ENCODE measurements around the gene TNFRSF1A. TPM values are rescaled to one million over a fixed set of nuclear protein-coding genes. Genes with fewer than 3 reads are reported as not detected.
A peak's percentile ranks its signal among the peaks of the same experiment; 100 is the strongest.

Gene TNFRSF1A
- total RNA-seq, 2 donors from 2014 or later: 49.3 to 62.6 TPM

DNA sequence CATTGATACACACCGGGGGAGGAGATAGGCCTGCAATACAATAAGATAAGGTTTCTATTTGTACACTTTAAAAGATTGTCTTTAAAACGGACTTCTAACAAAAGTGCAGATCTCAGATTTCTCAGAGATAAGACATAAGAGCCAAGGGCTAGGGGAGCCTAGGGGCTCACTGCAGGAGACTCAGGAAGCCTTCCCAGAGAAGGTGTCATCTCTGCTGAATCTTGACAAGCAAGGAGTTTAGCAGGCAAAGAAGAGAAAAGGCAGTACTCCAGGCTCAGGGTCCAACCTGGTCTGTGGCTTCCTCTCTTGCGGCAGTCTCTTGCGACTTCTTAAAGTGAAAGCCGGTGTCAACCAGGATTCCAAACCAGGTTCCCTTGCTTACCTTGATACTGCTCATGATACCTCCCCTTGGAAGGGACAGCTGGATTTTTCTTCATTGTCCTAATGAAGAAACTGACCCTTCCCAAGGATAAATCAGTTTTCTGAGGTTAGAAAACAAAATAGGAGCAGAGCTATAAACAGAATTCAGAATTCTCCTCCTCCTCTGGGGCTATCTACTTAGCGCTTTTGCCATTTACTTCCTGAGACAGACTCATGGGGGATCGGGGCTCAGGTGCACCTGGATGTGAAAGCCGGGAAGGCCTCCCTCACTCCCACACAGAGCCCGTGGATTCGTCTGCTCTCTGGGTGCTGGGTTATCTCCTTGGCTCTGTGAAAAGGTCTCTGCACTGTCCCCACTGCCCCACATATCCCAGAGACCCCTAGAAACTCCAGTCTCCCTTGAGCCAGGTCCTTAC is 35.2 kb upstream of the TNFRSF1A start:
- Mint-ChIP-seq H3K9me3 (no peaks in the 10 kb centered on the region), H3K36me3 (no peaks in the 10 kb centered on the region), H3K27ac (peak overlapping the region in 1 of 2 donors; percentile 44)
- DNase-seq (ENCODE audit: low spot score in 2 of 2) (no peak), ATAC-seq (peak in 1 of 2 donors; percentile 13)

DNA sequence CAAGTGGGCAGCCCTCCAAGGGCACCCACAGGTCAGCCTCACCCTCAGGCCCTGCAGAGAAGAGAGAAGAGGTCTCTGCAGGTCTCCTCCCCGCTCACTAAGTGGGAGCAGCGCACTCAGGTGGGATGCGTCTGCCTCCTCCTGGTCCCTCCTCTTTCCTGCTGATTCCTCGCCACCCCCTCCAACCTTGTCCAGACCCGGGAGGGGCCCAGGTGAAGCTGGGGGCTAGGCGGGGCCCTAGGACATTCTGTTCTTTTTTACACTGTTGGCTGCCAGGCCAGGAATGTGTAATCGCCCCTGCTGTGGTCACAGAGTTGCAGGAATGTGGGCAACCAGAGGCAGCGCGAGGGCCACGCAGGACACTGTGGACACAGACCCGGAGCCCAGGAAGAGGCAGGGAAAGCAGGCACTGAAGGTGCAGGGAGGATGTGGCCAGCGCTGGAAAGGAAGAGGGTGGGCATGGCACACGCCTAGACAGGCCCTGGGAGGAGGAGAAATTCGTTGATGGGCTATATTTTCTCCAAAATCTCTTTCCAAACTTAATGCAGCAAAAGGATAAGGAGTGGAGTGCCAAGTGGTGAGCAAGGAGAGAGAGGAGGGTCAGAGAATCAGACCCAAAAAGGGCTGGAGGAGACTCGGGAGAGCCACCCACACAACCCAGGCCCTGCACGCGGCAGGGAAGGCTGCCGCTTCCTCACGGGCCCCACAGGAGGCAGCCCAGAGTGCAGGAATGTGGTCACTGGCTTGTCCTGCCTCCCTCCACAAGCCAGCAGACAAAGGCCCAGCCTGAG is 34.4 kb upstream of the TNFRSF1A start:
- DNase-seq (ENCODE audit: low spot score in 2 of 2) (no peak), ATAC-seq (peak in 1 of 2 donors; percentile 58)
- H3K27ac Mint-ChIP-seq: peak overlapping the region; percentile 44 to 72
- H3K36me3 Mint-ChIP-seq: no peaks in the 10 kb centered on the region
- H3K9me3 Mint-ChIP-seq: no peaks in the 10 kb centered on the region

- Mint-ChIP-seq H3K27ac (peak within 1 kb of the TSS; percentile 44 to 89), H3K36me3 (no peaks in the 10 kb centered on the region), H3K9me3 (no peaks in the 10 kb centered on the region)
- DNase-seq (ENCODE audit: low spot score in 2 of 2) (no peak), ATAC-seq (no peak)
Observed at GRCh38 chr12:6375269-6376078, 33.6 kb upstream of the TNFRSF1A start, which contains the start of gene SCNN1A. TSS of gene SCNN1A (minus strand) at chr12:6375563. CDS start at chr12:6374783, 780 bp downstream.

- H3K9me3 Mint-ChIP-seq: no peaks in the 10 kb centered on the region
- DNase-seq (ENCODE audit: low spot score in 2 of 2): no peak
- no peak for ATAC-seq
- H3K27ac Mint-ChIP-seq: peak overlapping the region in 1 of 2 donors; percentile 44
- no peaks in the 10 kb centered on the region for H3K36me3 Mint-ChIP-seq
Observed at GRCh38 chr12:6374786-6375160, 32.9 kb upstream of the TNFRSF1A start.

DNA sequence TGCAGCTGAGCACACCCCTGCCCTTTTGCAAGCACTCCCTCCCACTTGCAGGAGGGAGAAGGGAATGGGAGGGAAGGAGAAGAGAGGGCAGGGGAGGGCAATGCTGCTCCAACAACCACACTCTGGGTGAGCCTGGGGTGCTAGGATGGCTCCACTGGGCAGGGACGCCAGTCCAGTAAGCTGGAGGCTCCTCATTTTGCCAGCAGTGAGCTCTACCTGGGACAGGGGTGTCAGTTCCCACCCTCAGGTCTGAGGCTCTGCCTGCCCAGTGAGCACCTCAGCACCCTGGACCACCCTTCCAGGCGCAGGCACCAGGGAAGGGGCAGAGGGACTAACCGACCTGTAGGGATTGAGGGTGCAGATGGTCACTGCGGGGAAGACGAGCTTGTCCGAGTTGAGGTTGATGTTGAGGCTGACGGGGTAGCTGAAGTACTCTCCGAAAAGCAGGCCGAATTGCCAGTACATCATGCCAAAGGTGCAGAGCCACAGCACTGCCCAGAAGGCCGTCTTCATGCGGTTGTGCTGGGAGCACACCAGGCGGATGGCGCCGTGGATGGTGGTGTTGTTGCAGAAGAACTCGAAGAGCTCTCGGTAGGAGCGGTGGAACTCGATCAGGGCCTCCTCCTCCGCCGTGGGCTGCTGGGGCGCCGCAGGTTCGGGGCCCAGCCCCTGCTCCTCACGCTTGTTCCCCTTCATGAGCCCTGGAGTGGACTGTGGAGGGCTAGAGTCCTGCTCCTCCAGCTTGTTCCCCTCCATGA is 32.3 kb upstream of the TNFRSF1A start:
- no peak for ATAC-seq
- no peaks in the 10 kb centered on the region for H3K36me3 Mint-ChIP-seq
- peak overlapping the region in 1 of 2 donors; percentile 13 for H3K27ac Mint-ChIP-seq
- no peaks in the 10 kb centered on the region for H3K9me3 Mint-ChIP-seq
- DNase-seq (ENCODE audit: low spot score in 2 of 2): no peak

DNA sequence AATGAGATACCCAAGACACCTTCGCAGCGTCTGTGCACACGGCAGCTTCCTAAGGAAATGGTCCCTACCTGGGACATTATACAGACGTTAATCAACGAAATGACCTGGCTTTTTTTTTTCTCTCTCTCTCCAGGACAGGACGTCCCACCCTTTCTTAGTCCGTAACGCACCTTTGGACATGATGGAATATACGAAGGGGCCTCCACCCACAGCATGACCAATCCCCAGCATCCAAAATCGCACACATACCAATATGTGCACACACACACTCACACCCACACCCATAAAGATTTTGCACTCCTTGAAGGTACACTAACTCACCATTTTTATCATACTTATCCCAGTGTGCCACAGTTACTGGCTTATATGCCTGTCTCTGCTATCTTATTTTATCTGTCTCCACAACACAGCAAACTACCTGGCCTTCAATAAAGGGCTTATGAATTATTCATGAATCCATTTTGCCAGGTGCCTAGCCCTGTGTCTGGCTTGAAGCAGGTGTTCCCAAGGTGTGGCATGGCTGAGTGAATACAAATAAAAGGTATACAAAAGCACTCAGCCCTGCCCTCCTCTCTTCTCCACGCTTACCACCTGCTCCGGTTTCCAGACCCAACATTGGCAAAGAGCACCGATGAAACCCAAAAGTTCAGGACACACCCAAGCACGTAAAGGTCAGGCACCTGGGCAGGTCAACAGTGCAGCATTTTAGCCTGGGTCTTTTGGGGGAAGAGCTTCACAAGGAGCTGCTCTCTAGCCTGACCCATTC is 31.3 kb upstream of the TNFRSF1A start:
- ATAC-seq: no peak
- Mint-ChIP-seq H3K36me3 (no peaks in the 10 kb centered on the region), H3K27ac (peak overlapping the region; percentile 77 to 94), H3K9me3 (no peaks in the 10 kb centered on the region)
- DNase-seq (ENCODE audit: low spot score in 2 of 2): no peak

- no peaks in the 10 kb centered on the region for H3K36me3 Mint-ChIP-seq
- DNase-seq (ENCODE audit: low spot score in 2 of 2): peak in 1 of 2 donors; percentile 42
- peak overlapping the region; percentile 77 to 94 for H3K27ac Mint-ChIP-seq
- ATAC-seq: peak; percentile 63 to 94
- no peaks in the 10 kb centered on the region for H3K9me3 Mint-ChIP-seq
Observed at GRCh38 chr12:6372403-6373003, 30.6 kb upstream of the TNFRSF1A start.

DNA sequence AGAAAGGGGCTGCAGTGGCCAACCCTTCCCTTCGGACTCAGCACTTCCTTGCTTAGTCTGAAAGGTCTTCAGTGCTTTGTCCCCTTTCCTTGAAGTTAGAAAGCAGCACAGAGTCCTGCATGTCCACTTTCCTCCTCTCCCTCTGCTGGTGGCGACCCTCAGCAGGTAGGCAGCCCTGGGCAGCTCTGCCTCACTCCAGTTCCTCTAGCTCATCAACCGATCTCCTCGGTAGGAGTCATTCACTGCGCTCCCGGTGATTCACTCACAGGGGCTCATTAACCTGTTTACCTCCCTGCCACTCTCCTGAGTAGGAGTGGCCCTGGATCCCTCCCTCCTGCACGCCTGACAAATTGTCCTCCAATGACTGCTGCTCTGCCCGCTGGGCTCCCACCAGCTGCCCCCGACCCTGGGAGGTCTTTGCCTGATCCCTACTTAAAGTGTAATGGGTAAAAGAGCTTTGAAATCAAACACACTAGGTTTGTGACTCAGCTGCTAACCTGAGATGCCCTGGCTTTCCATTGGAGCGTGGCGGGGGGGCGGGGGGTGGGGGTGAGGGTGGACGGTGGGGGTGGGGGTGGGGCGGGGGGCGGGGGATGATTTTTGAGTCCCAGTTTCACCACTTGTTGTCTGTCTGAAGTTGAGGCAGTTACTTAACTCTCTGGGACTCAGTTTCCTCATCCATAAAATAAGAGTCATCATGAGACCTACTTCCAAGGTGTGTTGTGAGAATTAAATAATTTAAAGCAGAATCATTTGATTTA is 29.3 kb upstream of the TNFRSF1A start:
- DNase-seq (ENCODE audit: low spot score in 2 of 2) (no peak), ATAC-seq (peak in 1 of 2 donors; percentile 15)
- Mint-ChIP-seq H3K9me3 (no peaks in the 10 kb centered on the region), H3K27ac (peak overlapping the region; percentile 7 to 22), H3K36me3 (no peaks in the 10 kb centered on the region)

- DNase-seq (ENCODE audit: low spot score in 2 of 2) (no peak), ATAC-seq (no peak)
- Mint-ChIP-seq H3K9me3 (no peaks in the 10 kb centered on the region), H3K27ac (peak overlapping the region; percentile 7 to 52), H3K36me3 (no peaks in the 10 kb centered on the region)
Observed at GRCh38 chr12:6370576-6370935, 28.7 kb upstream of the TNFRSF1A start.

DNA sequence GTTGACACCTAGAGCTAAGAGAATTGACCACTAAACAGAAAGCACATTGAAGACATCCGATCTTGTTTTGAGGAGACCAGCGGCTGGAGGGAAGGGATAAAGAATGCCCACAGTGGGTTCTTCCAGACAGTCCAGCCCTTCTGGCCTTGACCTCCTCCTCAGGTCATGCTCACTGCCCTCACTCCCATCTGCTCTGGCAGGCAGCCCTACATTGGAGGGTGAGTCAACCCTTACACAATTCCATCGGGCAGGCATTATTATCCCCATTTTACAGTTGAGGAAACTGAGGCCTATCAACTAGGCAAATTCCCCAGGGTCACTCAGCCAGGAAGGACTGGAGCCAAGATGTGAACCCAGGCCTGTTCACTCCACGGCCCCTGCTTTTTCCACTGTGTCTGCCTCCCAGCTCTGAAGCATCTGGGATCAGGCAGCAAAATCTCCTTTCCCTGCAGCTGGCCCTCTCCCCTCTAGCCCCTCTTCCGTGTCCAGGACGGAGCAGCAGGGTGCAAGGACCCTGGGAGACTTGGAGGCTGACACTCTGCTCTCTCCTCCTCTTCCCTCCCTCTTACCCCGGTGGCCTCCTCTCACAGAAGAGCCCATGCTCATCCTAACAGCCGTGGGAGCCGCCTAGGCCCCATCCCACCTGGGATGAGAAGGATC is 28.2 kb upstream of the TNFRSF1A start:
- Mint-ChIP-seq H3K27ac (peak overlapping the region; percentile 30 to 51), H3K36me3 (no peaks in the 10 kb centered on the region), H3K9me3 (no peaks in the 10 kb centered on the region)
- ATAC-seq: no peak
- no peak for DNase-seq (ENCODE audit: low spot score in 2 of 2)

DNA sequence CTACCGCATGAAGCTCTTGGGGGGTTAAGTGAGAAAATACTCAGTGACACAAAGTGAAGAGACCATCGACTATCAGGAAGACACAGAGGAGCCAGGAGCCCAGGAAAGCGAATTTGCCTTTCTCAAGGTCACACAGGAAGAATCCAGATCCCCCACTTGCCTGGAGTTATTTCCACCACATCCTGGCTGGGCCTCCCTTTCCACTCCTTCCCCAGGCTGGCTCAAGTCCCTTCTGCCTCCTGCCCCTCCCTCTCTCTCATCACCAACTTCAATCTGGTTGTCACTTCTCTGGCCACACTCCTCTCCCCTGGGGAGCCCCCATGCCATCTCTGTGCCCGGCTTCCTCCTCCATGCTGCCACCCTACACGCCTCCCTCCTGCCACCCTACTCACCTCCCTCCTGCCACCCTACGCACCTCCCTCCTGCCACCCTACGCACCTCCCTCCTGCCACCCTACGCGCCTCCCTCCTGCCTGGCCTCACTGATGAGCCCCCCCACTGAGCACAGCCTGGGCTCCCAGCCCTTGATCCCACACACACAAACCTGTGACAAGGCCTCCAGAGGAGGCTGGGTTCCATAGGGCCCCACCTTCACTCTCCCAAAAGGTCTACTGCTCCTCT is 27.1 kb upstream of the TNFRSF1A start:
- Mint-ChIP-seq H3K9me3 (no peaks in the 10 kb centered on the region), H3K36me3 (no peaks in the 10 kb centered on the region), H3K27ac (peak overlapping the region in 1 of 2 donors; percentile 30)
- ATAC-seq (no peak), DNase-seq (ENCODE audit: low spot score in 2 of 2) (no peak)

DNA sequence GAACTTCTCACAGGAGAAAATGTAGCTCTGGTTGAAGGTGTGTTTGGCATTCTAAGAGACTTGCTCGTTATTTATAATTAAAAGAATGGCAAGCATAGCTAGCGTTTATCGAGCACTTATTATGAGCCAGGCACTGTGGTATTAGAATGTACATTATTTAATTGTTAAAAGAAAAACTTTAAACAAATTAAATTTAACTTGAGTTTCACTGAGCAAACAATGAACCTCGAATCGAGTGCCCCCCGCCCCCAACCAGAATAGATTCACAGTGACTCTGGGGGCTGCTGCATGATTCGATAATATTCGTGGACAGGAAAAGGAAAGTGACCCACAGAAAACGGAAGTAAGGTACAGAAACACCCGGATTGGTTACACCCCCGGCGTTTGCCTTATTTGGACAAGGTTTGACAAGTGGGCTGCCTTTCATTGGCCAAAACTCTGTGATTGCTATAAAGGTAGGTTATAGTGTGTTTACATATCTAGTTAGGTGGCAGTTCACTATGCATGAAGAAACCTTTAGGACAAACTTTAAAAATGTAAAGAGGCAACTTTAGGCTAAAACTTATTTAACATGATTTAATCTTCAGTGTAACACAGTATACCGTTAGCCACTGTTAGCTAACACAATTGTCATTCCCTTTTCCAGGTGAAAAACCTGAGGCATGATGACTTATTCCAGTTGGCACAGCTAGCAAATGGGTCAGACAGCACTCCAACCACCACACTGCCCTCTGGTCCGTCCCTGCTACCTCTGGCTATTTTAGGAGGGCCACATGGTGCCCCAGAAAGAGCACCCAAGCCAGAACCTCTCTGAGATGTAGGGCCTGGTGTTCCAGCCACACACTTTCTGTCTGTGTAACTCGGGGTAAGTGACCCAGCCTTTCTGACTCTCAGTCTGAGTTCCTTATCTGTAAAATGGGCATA is 26.4 kb upstream of the TNFRSF1A start:
- H3K27ac Mint-ChIP-seq: peak overlapping the region in 1 of 2 donors; percentile 30
- H3K36me3 Mint-ChIP-seq: no peaks in the 10 kb centered on the region
- no peak for DNase-seq (ENCODE audit: low spot score in 2 of 2)
- H3K9me3 Mint-ChIP-seq: no peaks in the 10 kb centered on the region
- ATAC-seq: no peak

Measured in activated naive CD4-positive, alpha-beta T cell treated with anti-CD3 and anti-CD28 coated beads, Interleukin-2, amount 50 U/mL, for 72 hours (primary cell).